Measurements from ENCODE around the gene DNLZ.
A peak's percentile ranks its signal among the peaks of the same experiment; 100 is the strongest.
"Not testable (repeated sequence)": the region's sequence is repeated elsewhere in the genome, so short reads cannot be mapped to it uniquely, and the experiment has no call there.

The DNLZ gene

GRCh38 chr9:136363106-136363948 is at the start of gene DNLZ:
TSS of gene DNLZ (minus strand) at chr9:136363744. CDS start at chr9:136363714, 30 bp downstream.
- peak; percentile 96 for DNase-seq (ENCODE audit: low spot score)

GRCh38 chr9:136412962-136413361 is 49.4 kb upstream of the DNLZ start:
- DNase-seq (ENCODE audit: low spot score), result no peak

- no peak for DNase-seq (ENCODE audit: low spot score)
Observed at GRCh38 chr9:136411378-136411777, 47.8 kb upstream of the DNLZ start.

GRCh38 chr9:136410500-136411287 is 47.1 kb upstream of the DNLZ start, which contains the start of the genes ENTR1 and PMPCA:
TSS of gene ENTR1 (minus strand) at chr9:136410614. CDS start at chr9:136410397, 217 bp downstream.
TSS of gene PMPCA (plus strand) at chr9:136410658. CDS start at chr9:136410669, 11 bp downstream.
- peak; percentile 95 for DNase-seq (ENCODE audit: low spot score)

GRCh38 chr9:136409557-136410455 is 46.3 kb upstream of the DNLZ start:
- DNase-seq (ENCODE audit: low spot score), result no peak

GRCh38 chr9:136407911-136408310 is 44.4 kb upstream of the DNLZ start:
- no peak for DNase-seq (ENCODE audit: low spot score)

- DNase-seq (ENCODE audit: low spot score), result not testable (repeated sequence)
Observed at GRCh38 chr9:136407061-136407460, 43.5 kb upstream of the DNLZ start.

- DNase-seq (ENCODE audit: low spot score), result not testable (repeated sequence)
Observed at GRCh38 chr9:136405904-136406303, 42.4 kb upstream of the DNLZ start.

GRCh38 chr9:136405481-136405880 is 41.9 kb upstream of the DNLZ start:
- DNase-seq (ENCODE audit: low spot score), result no peak

- DNase-seq (ENCODE audit: low spot score), result no peak
Observed at GRCh38 chr9:136404801-136405136, 41.2 kb upstream of the DNLZ start.

- DNase-seq (ENCODE audit: low spot score), result no peak
Observed at GRCh38 chr9:136403915-136404800, 40.6 kb upstream of the DNLZ start.

- DNase-seq (ENCODE audit: low spot score), result no peak
Observed at GRCh38 chr9:136403538-136403914, 40.0 kb upstream of the DNLZ start.

- no peak for DNase-seq (ENCODE audit: low spot score)
Observed at GRCh38 chr9:136402067-136402466, 38.5 kb upstream of the DNLZ start.

GRCh38 chr9:136401173-136401922 is 37.8 kb upstream of the DNLZ start:
- DNase-seq (ENCODE audit: low spot score), result no peak

GRCh38 chr9:136400038-136400834 is 36.7 kb upstream of the DNLZ start, which contains the start of gene SNAPC4:
TSS of gene SNAPC4 (minus strand) at chr9:136400170. CDS start at chr9:136398428, 1,742 bp downstream.
- peak; percentile 83 for DNase-seq (ENCODE audit: low spot score)

GRCh38 chr9:136399176-136400037 is 35.9 kb upstream of the DNLZ start:
- no peak for DNase-seq (ENCODE audit: low spot score)

- DNase-seq (ENCODE audit: low spot score), result no peak
Observed at GRCh38 chr9:136398286-136398685, 34.7 kb upstream of the DNLZ start.

- DNase-seq (ENCODE audit: low spot score), result no peak
Observed at GRCh38 chr9:136397643-136398042, 34.1 kb upstream of the DNLZ start.
